Heart left ventricle (tissue), 16 donors: ENCODE measurements around the gene ACOT6. TPM values are rescaled to one million over a fixed set of nuclear protein-coding genes. Genes with fewer than 3 reads are reported as not detected.
A peak's percentile ranks its signal among the peaks of the same experiment; 100 is the strongest.
"Not testable (repeated sequence)": the region's sequence is repeated elsewhere in the genome, so short reads cannot be mapped to it uniquely, and the experiment has no call there.

Source experiments
- ATAC-seq, 4 donors: fragments of 200-7000 bp; cut with Tn5 transposase; one replicate each; pipeline ENCODE4 v1.9.1; 2020 to 2022; ENCODE audit warnings: moderate library complexity in 4 of 4, mild to moderate bottlenecking in 3 of 4, moderate number of reproducible peaks in 1 of 4
- DNase-seq, 5 donors: peaks; one replicate each; pipeline ENCODE4 v3.0.0-alpha.2; 2020
- H3K27ac ChIP-seq, 12 donors: fragments of 200-600 bp; sonication (generic) in 4 of 12; one replicate each; pipeline versions ENCODE4 v1.5.0 to v1.8.0; 2016 to 2022; ENCODE audit warnings: mild to moderate bottlenecking in 2 of 12
- H3K27me3 ChIP-seq, 9 donors: fragments of 200-600 bp; sonication (generic) in 2 of 9; one replicate each; pipeline versions ENCODE4 v1.5.1 to v1.8.0; 2016 to 2022; ENCODE audit warnings: mild to moderate bottlenecking in 3 of 9
- H3K36me3 ChIP-seq, 9 donors: fragments of 200-600 bp; sonication (generic) in 2 of 9; one replicate each; pipeline versions ENCODE4 v1.5.0 to v1.8.0; 2018 to 2022; ENCODE audit warnings: mild to moderate bottlenecking in 2 of 9
- H3K4me1 ChIP-seq, 12 donors: fragments of 200-600 bp; sonication (generic) in 4 of 12; one replicate each; pipeline versions ENCODE4 v1.5.0 to v1.8.0; 2016 to 2022; ENCODE audit warnings: mild to moderate bottlenecking in 3 of 12
- H3K4me3 ChIP-seq, 12 donors: fragments of 200-600 bp; sonication (generic) in 4 of 12; one replicate each; pipeline versions ENCODE4 v1.5.0 to v1.8.0; 2017 to 2022; ENCODE audit warnings: mild to moderate bottlenecking in 9 of 12, moderate library complexity in 4 of 12
- H3K9me3 ChIP-seq, 12 donors: fragments of 200-600 bp; sonication (generic) in 4 of 12; one replicate each; pipeline versions ENCODE4 v1.5.0 to v1.8.0; 2016 to 2022; ENCODE audit warnings: mild to moderate bottlenecking in 1 of 12
- POLR2A ChIP-seq, 2 donors: fragments of 450-650 bp; IDR thresholded peaks; one replicate each; pipeline ENCODE4 v1.6.1; 2017; ENCODE audit warnings: antibody characterized with exemption in 2 of 2, mild to moderate bottlenecking in 2 of 2, moderate library complexity in 2 of 2
- WGBS, 4 donors: extraction: QIAGEN DNeasy Blood & Tissue Kit in 2 of 4; methylation state at CpG; one replicate each; pipeline versions ENCODE4 v1.1.5 to v1.1.7; 2013 to 2018; 5-methylcytosine and 5-hydroxymethylcytosine counted together
- intact Hi-C, 10 donors: fragments of 100-400 bp; cut with DNase I; formaldehyde crosslinking; loops; one replicate each; pipeline versions ENCODE4 v1.11.1 to v1.14.2; 2022
- polyA plus RNA-seq, 2 donors: library from polyadenylated mRNA; stranded (reverse); fragments of 200-250 nt; gene quantifications; one replicate each; pipeline ENCODE4 v1.2.3, GENCODE V29; 2013
- total RNA-seq, 9 donors: library from RNA; depleted of rRNA in 2 of 9; stranded (reverse); fragments of >200 nt in 2 of 9; fragmentation: NEBNext Ultra II Directional in 3 of 9; extraction: Animal tissue kit (Norgen Biotek cat#: 25700) in 3 of 9; gene quantifications; one replicate each; pipeline versions ENCODE4 v1.1.0 to v1.2.4, GENCODE V29; 2016 to 2023
- TF ChIP-seq, protein P1 (sequence below), 12 donors: fragments of 200-600 bp; sonication (generic) in 4 of 12; IDR thresholded peaks; one replicate each; pipeline versions ENCODE4 v1.5.0 to v1.8.0; 2018 to 2022; ENCODE audit warnings: antibody characterized with exemption in 12 of 12, mild to moderate bottlenecking in 5 of 12
- donor health status: ischemic (EF 13 %, LVEDD 7.1; RV severe dilation, severe dysfunction).
- donor health status: healthy with polysubstance abuse.
- donor health status: DM: no; HTN: yes; CAD: no.
- donor health status: DM: no; HTN: no; CAD: no.
- donor health status: ischemic (EF 25% LVEDD 6.9; RV normal size, moderate dysfunction).
- donor health status: ischemic (EF 25% LVEDD 5.7; RV mildly dilated, moderate dysfunction).
- donor health status: healthy.
- donor health status: DM: yes; HTN: yes; CAD: no.
- donor health status: ischemic (EF 35%, LVEDD 5.7; RV mildly dilated, moderate dysfunction).
- donor health status: nonischemic (EF 11% LVEDD 7.7; RV severe dilation, severe dysfunction).
- donor health status: DM: yes; HTN: yes; CAD: no.
- donor health status: PGD.
- donor health status: ischemic (EF 29% LVEDD 5.4; RV normal size, mild dysfunction).
- donor health status: nonischemic (EF 23%, LVEDD 6.1; RV moderate dilation, normal function).

ACOT6 gene
- total and polyA plus RNA-seq, 11 donors: 0.36 TPM; not detected in 10

DNA sequence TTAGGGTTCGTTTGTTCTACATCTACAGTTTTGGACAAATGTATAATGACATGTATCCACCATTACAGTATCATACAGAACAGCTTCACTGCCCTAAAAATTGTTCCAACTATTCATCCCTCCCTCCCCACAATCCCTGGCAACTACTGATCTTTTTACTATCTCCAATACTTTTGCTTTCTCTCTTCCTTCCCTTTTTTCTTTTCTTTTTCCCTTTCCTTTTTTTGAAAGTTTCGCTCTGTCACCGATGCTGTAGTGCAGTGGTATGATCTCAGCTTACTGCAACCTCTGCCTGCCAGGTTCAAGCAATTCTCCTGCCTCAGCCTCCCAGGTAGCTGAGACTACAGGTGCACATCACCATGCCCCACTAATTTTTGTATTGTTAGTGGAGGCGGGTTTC lies 23.2 kb upstream of the ACOT6 start:
- no peak overlapping the region for H3K4me3 ChIP-seq
- no peak for TF ChIP-seq POLR2A (IDR thresholded peaks at IDR 0.05)
- TF ChIP-seq, protein P1, sequence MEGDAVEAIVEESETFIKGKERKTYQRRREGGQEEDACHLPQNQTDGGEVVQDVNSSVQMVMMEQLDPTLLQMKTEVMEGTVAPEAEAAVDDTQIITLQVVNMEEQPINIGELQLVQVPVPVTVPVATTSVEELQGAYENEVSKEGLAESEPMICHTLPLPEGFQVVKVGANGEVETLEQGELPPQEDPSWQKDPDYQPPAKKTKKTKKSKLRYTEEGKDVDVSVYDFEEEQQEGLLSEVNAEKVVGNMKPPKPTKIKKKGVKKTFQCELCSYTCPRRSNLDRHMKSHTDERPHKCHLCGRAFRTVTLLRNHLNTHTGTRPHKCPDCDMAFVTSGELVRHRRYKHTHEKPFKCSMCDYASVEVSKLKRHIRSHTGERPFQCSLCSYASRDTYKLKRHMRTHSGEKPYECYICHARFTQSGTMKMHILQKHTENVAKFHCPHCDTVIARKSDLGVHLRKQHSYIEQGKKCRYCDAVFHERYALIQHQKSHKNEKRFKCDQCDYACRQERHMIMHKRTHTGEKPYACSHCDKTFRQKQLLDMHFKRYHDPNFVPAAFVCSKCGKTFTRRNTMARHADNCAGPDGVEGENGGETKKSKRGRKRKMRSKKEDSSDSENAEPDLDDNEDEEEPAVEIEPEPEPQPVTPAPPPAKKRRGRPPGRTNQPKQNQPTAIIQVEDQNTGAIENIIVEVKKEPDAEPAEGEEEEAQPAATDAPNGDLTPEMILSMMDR (IDR thresholded peaks at IDR 0.05): no peak
- ATAC-seq: no peak
- WGBS, 4 donors: 88 to 90% (median 88%) methylated on average over 4 of the region's 4 CpGs
- H3K27me3 ChIP-seq: no peaks in the 10 kb centered on the region
- H3K27ac ChIP-seq: no peak overlapping the region
- H3K4me1 ChIP-seq: peaks cover 0 to 13% (median 2%) of the 10 kb centered on the region in 12 donors
- no peak for DNase-seq
- H3K9me3 ChIP-seq: no peaks in the 10 kb centered on the region
- intact Hi-C loops: no loop called here
- no peaks in the 10 kb centered on the region for H3K36me3 ChIP-seq

DNA sequence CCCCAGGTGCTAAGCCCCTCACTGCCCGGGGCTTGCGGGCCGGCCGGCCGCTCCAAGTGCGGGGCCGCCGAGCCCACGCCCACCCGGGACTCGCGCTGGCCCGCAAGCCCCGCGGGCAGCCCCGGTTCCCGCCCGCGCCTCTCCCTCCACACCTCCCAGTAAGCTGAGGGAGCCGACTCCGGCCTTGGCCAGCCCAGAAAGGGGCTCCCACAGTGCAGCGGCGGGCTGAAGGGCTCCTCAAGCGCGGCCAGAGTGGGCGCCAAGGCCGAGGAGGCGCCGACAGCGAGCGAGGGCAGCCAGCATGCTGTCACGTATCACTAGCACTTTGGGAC lies 21.7 kb upstream of the ACOT6 start:
- H3K9me3 ChIP-seq, H3K27ac ChIP-seq, H3K27me3 ChIP-seq, DNase-seq, ATAC-seq, H3K4me3 ChIP-seq, intact Hi-C loops, H3K36me3 ChIP-seq: not testable (repeated sequence)
- 95 to 98% (median 96%) methylated on average over 9 to 32 of the region's 32 CpGs for WGBS, 4 donors
- peaks cover 0 to 13% (median 2%) of the 10 kb centered on the region in 12 donors for H3K4me1 ChIP-seq

DNA sequence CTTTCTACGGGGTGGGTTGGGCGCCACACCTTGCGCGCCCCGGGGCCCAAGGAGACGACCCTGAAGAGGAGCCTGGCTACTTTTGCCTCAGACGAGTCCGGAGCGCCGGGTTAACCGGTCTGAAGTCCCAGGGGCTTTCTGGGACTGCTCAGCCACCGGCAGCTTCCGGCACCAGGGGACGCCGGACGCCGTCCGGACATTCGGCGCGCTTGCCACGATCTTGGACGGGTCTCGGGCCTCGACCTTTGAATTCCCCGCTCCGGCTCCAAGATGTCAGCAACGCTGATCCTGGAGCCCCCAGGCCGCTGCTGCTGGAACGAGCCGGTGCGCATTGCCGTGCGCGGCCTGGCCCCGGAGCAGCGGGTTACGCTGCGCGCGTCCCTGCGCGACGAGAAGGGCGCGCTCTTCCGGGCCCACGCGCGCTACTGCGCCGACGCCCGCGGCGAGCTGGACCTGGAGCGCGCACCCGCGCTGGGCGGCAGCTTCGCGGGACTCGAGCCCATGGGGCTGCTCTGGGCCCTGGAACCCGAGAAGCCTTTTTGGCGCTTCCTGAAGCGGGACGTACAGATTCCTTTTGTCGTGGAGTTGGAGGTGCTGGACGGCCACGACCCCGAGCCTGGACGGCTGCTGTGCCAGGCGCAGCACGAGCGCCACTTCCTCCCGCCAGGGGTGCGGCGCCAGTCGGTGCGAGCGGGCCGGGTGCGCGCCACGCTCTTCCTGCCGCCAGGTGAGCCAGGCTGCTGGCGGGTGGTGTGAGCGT lies 20.4 kb upstream of the ACOT6 start, which contains the start of gene ACOT4:
Gene ACOT4, plus strand, starts transcription at position 184 of the 760 bp plus-strand sequence. Its CDS starts 87 bp downstream, at position 271.
- H3K27ac ChIP-seq: peak within 1 kb of the TSS in 3 of 12 donors; percentile 26 to 57 (median 37)
- ATAC-seq (peak in 3 of 4 donors; percentile 78 to 92 (median 89)), DNase-seq (peak in 3 of 5 donors; percentile 28 to 62 (median 37))
- H3K36me3 ChIP-seq: no peaks in the 10 kb centered on the region
- H3K4me1 ChIP-seq: peaks cover 0 to 13% (median 2%) of the 10 kb centered on the region in 12 donors
- intact Hi-C loops: no loop called here
- WGBS, 4 donors: 2 to 8% (median 4%) methylated on average over 19 to 89 of the region's 89 CpGs
- H3K9me3 ChIP-seq: no peaks in the 10 kb centered on the region
- no peaks in the 10 kb centered on the region for H3K27me3 ChIP-seq
- H3K4me3 ChIP-seq: peak within 1 kb of the TSS; percentile 46 to 90 (median 65)
- TF ChIP-seq POLR2A (IDR thresholded peaks at IDR 0.05): no peak
- TF ChIP-seq, protein P1 (IDR thresholded peaks at IDR 0.05): peak in 3 of 12 donors; percentile 6 to 18 (median 10)

DNA sequence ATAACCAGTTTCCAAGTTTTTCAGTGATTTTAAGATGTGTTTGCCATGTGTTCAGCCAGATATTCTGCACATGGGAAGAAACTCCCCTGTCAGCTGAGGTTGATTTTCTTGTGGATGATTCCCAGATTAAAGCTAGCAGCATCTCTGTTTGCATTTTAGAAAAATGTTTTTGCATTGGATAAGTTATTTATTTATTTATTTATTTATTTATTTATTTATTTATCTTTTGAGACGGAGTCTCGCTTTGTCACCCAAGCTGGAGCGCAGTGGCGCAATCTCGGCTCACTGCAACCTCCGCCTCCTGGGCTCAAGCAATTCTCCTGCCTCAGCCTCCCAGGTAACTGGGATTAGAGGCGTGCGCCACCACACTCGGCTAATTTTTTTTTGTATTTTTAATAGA lies 17.8 kb upstream of the ACOT6 start:
- intact Hi-C loops: no loop called here
- Histone ChIP-seq H3K4me3 (no peak overlapping the region), H3K4me1 (peaks cover 0 to 13% (median 2%) of the 10 kb centered on the region in 12 donors), H3K36me3 (no peaks in the 10 kb centered on the region), H3K27me3 (no peaks in the 10 kb centered on the region), H3K27ac (no peak overlapping the region), H3K9me3 (no peaks in the 10 kb centered on the region)
- DNase-seq (no peak), ATAC-seq (no peak)
- no peak for TF ChIP-seq POLR2A (IDR thresholded peaks at IDR 0.05)
- TF ChIP-seq, protein P1 (IDR thresholded peaks at IDR 0.05): no peak
- WGBS, 4 donors: 86 to 98% (median 92%) methylated on average over 9 of the region's 9 CpGs
